Sigmoid colon (tissue), 4 donors: ENCODE data around the gene BDKRB1.

ENCODE experiments used
- EP300 ChIP-seq, 4 donors: sonication (generic); formaldehyde crosslinking; IDR thresholded peaks; one replicate each; pipeline ENCODE4 v1.6.1; 2017; ENCODE audit warnings: antibody characterized with exemption in 4 of 4
- POLR2A ChIP-seq, 2 donors: fragments of 450-650 bp; IDR thresholded peaks; one replicate each; pipeline ENCODE4 v1.6.1; 2016; ENCODE audit warnings: antibody characterized with exemption in 2 of 2, mild to moderate bottlenecking in 2 of 2, moderate library complexity in 2 of 2
- POLR2AphosphoS5 ChIP-seq, 4 donors: sonication (generic); formaldehyde crosslinking; IDR thresholded peaks; one replicate each; pipeline ENCODE4 v1.6.1; 2017; ENCODE audit warnings: antibody characterized with exemption in 4 of 4
- TF ChIP-seq, protein P1 (sequence below), 4 experiments: fragments of 450-650 bp in 3 of 4; fragments of 200-600 bp in 1 of 4; IDR thresholded peaks; one replicate each; pipeline ENCODE4 v1.5.1; 2016 to 2019; ENCODE audit warnings: antibody characterized with exemption in 4 of 4, mild to moderate bottlenecking in 3 of 4, moderate library complexity in 2 of 4

DNA sequence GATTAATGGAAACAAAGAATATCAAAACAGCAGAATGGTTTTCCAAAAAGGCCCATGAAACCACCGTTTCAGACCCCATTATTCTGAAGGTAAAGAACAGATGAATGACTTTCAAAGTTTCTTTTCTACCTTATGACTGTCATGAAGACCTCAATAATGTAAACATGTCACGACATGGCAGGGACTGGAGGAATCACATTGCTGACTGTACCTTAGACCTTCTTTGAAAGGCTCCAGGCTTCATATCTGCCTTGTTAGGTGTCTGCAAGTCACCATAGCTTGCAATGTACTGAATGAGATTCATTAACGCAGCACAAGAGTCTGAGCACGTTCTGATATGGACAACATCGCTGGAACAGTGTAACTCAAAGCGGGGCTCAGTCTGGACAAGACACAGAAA is 54.9 kb downstream of the BDKRB1 start:
- TF ChIP-seq, protein P1, sequence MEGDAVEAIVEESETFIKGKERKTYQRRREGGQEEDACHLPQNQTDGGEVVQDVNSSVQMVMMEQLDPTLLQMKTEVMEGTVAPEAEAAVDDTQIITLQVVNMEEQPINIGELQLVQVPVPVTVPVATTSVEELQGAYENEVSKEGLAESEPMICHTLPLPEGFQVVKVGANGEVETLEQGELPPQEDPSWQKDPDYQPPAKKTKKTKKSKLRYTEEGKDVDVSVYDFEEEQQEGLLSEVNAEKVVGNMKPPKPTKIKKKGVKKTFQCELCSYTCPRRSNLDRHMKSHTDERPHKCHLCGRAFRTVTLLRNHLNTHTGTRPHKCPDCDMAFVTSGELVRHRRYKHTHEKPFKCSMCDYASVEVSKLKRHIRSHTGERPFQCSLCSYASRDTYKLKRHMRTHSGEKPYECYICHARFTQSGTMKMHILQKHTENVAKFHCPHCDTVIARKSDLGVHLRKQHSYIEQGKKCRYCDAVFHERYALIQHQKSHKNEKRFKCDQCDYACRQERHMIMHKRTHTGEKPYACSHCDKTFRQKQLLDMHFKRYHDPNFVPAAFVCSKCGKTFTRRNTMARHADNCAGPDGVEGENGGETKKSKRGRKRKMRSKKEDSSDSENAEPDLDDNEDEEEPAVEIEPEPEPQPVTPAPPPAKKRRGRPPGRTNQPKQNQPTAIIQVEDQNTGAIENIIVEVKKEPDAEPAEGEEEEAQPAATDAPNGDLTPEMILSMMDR (IDR thresholded peaks at IDR 0.05): no peak
- no peak for TF ChIP-seq POLR2AphosphoS5 (IDR thresholded peaks at IDR 0.05)
- TF ChIP-seq POLR2A (IDR thresholded peaks at IDR 0.05): no peak
- no peak for TF ChIP-seq EP300 (IDR thresholded peaks at IDR 0.05)
